ENCODE data around the gene AP2A1.

The AP2A1 gene

DNA sequence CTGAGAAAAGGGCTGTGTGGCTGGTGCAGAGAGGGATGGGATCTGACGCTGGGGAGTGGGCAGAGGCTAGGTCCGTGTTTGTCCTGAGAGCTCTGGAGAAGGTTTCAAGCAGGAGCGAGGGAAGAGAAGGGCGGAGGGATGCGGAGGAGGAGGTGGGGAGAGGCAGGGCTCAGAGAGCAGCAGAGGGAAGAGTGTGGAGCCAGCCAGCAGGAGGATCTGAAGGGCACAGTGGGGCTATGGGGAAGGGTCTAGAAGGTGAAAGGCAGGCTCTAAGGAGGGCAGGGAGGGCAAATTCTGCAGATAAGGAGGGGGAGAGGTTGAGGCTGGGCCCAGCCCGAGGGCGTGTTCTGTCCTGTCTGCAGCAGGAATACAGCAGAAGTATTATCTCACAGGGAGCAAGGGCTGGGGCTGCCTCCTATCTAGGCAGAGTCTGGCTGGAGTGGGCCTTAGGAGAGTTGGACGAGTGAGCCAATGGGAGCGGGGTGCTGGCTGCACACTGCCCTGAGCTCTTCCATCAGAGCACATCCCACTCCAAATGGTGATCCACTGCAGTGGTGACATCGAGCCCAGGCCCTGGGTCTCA lies 6.1 kb downstream of the AP2A1 start:
- no peak for ATAC-seq
- TF ChIP-seq, protein P1, sequence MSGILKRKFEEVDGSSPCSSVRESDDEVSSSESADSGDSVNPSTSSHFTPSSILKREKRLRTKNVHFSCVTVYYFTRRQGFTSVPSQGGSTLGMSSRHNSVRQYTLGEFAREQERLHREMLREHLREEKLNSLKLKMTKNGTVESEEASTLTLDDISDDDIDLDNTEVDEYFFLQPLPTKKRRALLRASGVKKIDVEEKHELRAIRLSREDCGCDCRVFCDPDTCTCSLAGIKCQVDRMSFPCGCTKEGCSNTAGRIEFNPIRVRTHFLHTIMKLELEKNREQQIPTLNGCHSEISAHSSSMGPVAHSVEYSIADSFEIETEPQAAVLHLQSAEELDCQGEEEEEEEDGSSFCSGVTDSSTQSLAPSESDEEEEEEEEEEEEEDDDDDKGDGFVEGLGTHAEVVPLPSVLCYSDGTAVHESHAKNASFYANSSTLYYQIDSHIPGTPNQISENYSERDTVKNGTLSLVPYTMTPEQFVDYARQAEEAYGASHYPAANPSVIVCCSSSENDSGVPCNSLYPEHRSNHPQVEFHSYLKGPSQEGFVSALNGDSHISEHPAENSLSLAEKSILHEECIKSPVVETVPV (CRISPR knock-in tag; IDR thresholded peaks at IDR 0.05) = no peak
- TF ChIP-seq, protein P2, sequence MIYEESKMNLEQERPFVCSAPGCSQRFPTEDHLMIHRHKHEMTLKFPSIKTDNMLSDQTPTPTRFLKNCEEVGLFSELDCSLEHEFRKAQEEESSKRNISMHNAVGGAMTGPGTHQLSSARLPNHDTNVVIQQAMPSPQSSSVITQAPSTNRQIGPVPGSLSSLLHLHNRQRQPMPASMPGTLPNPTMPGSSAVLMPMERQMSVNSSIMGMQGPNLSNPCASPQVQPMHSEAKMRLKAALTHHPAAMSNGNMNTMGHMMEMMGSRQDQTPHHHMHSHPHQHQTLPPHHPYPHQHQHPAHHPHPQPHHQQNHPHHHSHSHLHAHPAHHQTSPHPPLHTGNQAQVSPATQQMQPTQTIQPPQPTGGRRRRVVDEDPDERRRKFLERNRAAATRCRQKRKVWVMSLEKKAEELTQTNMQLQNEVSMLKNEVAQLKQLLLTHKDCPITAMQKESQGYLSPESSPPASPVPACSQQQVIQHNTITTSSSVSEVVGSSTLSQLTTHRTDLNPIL (CRISPR knock-in tag; IDR thresholded peaks at IDR 0.05; ENCODE audit: low read depth) = no peak
- no peak for TF ChIP-seq ZFP30 (CRISPR knock-in tag; IDR thresholded peaks at IDR 0.05)
- TF ChIP-seq ZC3H10 (CRISPR knock-in tag; IDR thresholded peaks at IDR 0.05) = no peak
- TF ChIP-seq ZNF565 (CRISPR knock-in tag; conservative IDR thresholded peaks at IDR 0.05; ENCODE audit: low read depth) = no peak
- no peak for TF ChIP-seq CSDC2 (CRISPR knock-in tag; IDR thresholded peaks at IDR 0.05)
- no peak for TF ChIP-seq ZNF70 (CRISPR knock-in tag; IDR thresholded peaks at IDR 0.05)
- TF ChIP-seq PPARA (CRISPR knock-in tag; IDR thresholded peaks at IDR 0.05; ENCODE audit: borderline replicate concordance) = no peak
- no peak for TF ChIP-seq RARB (CRISPR knock-in tag; IDR thresholded peaks at IDR 0.05)
- TF ChIP-seq, protein P3, sequence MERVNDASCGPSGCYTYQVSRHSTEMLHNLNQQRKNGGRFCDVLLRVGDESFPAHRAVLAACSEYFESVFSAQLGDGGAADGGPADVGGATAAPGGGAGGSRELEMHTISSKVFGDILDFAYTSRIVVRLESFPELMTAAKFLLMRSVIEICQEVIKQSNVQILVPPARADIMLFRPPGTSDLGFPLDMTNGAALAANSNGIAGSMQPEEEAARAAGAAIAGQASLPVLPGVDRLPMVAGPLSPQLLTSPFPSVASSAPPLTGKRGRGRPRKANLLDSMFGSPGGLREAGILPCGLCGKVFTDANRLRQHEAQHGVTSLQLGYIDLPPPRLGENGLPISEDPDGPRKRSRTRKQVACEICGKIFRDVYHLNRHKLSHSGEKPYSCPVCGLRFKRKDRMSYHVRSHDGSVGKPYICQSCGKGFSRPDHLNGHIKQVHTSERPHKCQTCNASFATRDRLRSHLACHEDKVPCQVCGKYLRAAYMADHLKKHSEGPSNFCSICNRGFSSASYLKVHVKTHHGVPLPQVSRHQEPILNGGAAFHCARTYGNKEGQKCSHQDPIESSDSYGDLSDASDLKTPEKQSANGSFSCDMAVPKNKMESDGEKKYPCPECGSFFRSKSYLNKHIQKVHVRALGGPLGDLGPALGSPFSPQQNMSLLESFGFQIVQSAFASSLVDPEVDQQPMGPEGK (CRISPR knock-in tag; IDR thresholded peaks at IDR 0.05; ENCODE audit: borderline replicate concordance) = no peak
- no peak for TF ChIP-seq ARNTL (CRISPR knock-in tag; IDR thresholded peaks at IDR 0.05; ENCODE audit: borderline replicate concordance, low read depth)
- no peak for TF ChIP-seq TOX (CRISPR knock-in tag; IDR thresholded peaks at IDR 0.05; ENCODE audit: borderline replicate concordance)
- TF ChIP-seq ZFP3 (CRISPR knock-in tag; IDR thresholded peaks at IDR 0.05) = no peak
- TF ChIP-seq ZNF8 (CRISPR knock-in tag; IDR thresholded peaks at IDR 0.05) = no peak
- TF ChIP-seq ISL1 (CRISPR knock-in tag; IDR thresholded peaks at IDR 0.05) = no peak
- TF ChIP-seq GLIS3 (CRISPR knock-in tag; IDR thresholded peaks at IDR 0.05) = no peak
- no peak for TF ChIP-seq OSR1 (CRISPR knock-in tag; IDR thresholded peaks at IDR 0.05)

DNA sequence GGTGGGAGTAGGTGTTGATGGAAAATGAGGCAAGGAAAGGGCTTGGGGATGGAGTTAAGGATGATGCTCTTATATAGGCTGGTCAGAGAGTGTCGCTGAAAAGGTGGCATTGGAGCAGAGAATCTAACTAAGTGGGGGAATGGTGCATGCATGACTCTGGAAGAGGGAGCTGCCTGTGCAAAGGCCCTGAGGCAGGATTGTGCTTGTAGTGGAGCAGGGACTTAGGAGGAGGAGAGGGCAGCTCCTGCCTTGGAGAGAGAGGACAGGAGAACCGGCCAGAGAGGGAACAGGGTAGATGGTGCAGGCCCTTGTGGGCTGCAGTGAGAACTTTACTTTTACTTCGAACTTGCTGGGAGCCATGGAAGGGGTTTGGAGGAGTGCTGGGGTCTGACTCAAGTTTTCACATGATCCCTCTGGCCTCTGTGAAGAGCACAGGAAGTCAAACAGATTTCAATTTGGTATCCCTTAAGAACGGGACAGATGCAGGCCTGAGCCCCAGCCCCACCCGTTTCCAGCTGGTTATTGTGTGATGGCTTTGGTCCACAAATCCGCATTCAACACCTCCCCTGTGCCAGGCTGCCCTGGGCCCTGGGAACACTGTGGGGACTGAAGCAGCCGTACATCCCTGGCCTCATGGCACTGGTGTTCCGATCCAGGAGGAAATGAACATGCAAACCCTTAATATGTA lies 7.0 kb downstream of the AP2A1 start:
- ATAC-seq = no peak
- TF ChIP-seq ZNF70 (CRISPR knock-in tag; IDR thresholded peaks at IDR 0.05) (no peak), ESRRG (CRISPR knock-in tag; IDR thresholded peaks at IDR 0.05) (no peak), SNAI2 (CRISPR knock-in tag; IDR thresholded peaks at IDR 0.05) (no peak), ZNF8 (CRISPR knock-in tag; IDR thresholded peaks at IDR 0.05) (no peak), PPARA (CRISPR knock-in tag; IDR thresholded peaks at IDR 0.05; ENCODE audit: borderline replicate concordance) (no peak), ARNTL (CRISPR knock-in tag; IDR thresholded peaks at IDR 0.05; ENCODE audit: borderline replicate concordance, low read depth) (no peak), OSR1 (CRISPR knock-in tag; IDR thresholded peaks at IDR 0.05) (no peak), BACH2 (CRISPR knock-in tag; IDR thresholded peaks at IDR 0.05; ENCODE audit: borderline replicate concordance) (no peak), ISL1 (CRISPR knock-in tag; IDR thresholded peaks at IDR 0.05) (no peak)
- TF ChIP-seq, protein P1 (CRISPR knock-in tag; IDR thresholded peaks at IDR 0.05) = no peak

DNA sequence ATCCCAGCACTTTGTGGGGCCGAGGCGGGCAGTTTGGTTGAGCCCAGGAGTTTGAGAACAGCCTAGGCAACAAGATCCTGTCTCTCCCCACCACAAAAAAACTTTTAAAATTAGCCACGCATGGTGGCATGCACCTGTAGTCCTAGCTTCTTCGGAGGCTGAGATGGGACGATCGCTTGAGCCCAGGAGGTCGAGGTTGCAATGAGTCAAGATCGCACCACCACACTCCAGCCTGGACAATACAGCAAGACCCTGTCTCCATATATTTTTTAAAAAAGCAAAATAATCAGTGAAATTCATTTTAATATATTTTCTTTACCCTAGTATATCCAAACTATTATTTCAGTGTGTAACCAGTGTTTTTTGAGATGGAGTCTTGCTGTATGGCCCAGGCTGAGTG lies 8.2 kb downstream of the AP2A1 start:
- TF ChIP-seq PPARA (CRISPR knock-in tag; IDR thresholded peaks at IDR 0.05; ENCODE audit: borderline replicate concordance) = no peak
- TF ChIP-seq BACH2 (CRISPR knock-in tag; IDR thresholded peaks at IDR 0.05; ENCODE audit: borderline replicate concordance) = no peak
- TF ChIP-seq TOX (CRISPR knock-in tag; IDR thresholded peaks at IDR 0.05; ENCODE audit: borderline replicate concordance) = no peak
- TF ChIP-seq TCF4 (CRISPR knock-in tag; IDR thresholded peaks at IDR 0.05; ENCODE audit: borderline replicate concordance) = no peak
- TF ChIP-seq, protein P2 (CRISPR knock-in tag; IDR thresholded peaks at IDR 0.05; ENCODE audit: low read depth) = no peak
- no peak for TF ChIP-seq ZFP3 (CRISPR knock-in tag; IDR thresholded peaks at IDR 0.05)
- TF ChIP-seq ESRRG (CRISPR knock-in tag; IDR thresholded peaks at IDR 0.05) = no peak
- TF ChIP-seq ISL1 (CRISPR knock-in tag; IDR thresholded peaks at IDR 0.05) = no peak
- TF ChIP-seq ZNF70 (CRISPR knock-in tag; IDR thresholded peaks at IDR 0.05) = no peak
- no peak for TF ChIP-seq ZNF565 (CRISPR knock-in tag; conservative IDR thresholded peaks at IDR 0.05; ENCODE audit: low read depth)
- no peak for TF ChIP-seq GLIS3 (CRISPR knock-in tag; IDR thresholded peaks at IDR 0.05)
- TF ChIP-seq ZNF8 (CRISPR knock-in tag; IDR thresholded peaks at IDR 0.05) = no peak
- no peak for TF ChIP-seq ZC3H10 (CRISPR knock-in tag; IDR thresholded peaks at IDR 0.05)
- TF ChIP-seq RARB (CRISPR knock-in tag; IDR thresholded peaks at IDR 0.05) = no peak
- TF ChIP-seq, protein P4, sequence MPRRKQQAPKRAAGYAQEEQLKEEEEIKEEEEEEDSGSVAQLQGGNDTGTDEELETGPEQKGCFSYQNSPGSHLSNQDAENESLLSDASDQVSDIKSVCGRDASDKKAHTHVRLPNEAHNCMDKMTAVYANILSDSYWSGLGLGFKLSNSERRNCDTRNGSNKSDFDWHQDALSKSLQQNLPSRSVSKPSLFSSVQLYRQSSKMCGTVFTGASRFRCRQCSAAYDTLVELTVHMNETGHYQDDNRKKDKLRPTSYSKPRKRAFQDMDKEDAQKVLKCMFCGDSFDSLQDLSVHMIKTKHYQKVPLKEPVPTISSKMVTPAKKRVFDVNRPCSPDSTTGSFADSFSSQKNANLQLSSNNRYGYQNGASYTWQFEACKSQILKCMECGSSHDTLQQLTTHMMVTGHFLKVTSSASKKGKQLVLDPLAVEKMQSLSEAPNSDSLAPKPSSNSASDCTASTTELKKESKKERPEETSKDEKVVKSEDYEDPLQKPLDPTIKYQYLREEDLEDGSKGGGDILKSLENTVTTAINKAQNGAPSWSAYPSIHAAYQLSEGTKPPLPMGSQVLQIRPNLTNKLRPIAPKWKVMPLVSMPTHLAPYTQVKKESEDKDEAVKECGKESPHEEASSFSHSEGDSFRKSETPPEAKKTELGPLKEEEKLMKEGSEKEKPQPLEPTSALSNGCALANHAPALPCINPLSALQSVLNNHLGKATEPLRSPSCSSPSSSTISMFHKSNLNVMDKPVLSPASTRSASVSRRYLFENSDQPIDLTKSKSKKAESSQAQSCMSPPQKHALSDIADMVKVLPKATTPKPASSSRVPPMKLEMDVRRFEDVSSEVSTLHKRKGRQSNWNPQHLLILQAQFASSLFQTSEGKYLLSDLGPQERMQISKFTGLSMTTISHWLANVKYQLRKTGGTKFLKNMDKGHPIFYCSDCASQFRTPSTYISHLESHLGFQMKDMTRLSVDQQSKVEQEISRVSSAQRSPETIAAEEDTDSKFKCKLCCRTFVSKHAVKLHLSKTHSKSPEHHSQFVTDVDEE (CRISPR knock-in tag; IDR thresholded peaks at IDR 0.05) = no peak
- TF ChIP-seq ZFP30 (CRISPR knock-in tag; IDR thresholded peaks at IDR 0.05) = no peak
- ATAC-seq = no peak

Data from SK-N-SH treated with all-trans-retinoic acid at 6 μM for 48 hours (cell line).